GM12865 (cell line): ENCODE data around the gene FOXL2NB.

Experiments used
- DNase-seq: peaks from one replicate; pipeline ENCODE4 v3.0.0; 2010; ENCODE audit warnings: low read depth
- H3K4me3 ChIP-seq: 2 replicates; pipeline ENCODE4 v1.5.1; 2011; ENCODE audit warnings: mild to moderate bottlenecking, low read depth, low read length, control low read depth
- CTCF ChIP-seq: IDR thresholded peaks from 2 replicates; pipeline ENCODE4 v1.5.1; 2011; ENCODE audit warnings: low read length, control low read depth, low read depth, inconsistent platforms; ENCODE audit not compliant: insufficient read depth; ENCODE audit errors: missing control alignments

Gene FOXL2NB

GRCh38 chr3:138946663-138947494, at the start of gene FOXL2NB, which contains the start of gene FOXL2:
Gene FOXL2NB (plus strand): TSS chr3:138947217. CDS start chr3:138947365, 148 bp downstream.
Gene FOXL2 (minus strand): TSS chr3:138947137. CDS start chr3:138946722, 415 bp downstream.
- TF ChIP-seq CTCF, result no peak
- no peak for DNase-seq
- no peak within 1 kb of the TSS for H3K4me3 ChIP-seq

GRCh38 chr3:138898301-138898700, 48.7 kb upstream of the FOXL2NB start:
- no peak overlapping the region for H3K4me3 ChIP-seq
- TF ChIP-seq CTCF, result no peak
- no peak for DNase-seq

GRCh38 chr3:138898708-138899107, 48.3 kb upstream of the FOXL2NB start:
- H3K4me3 ChIP-seq, result no peak overlapping the region
- TF ChIP-seq CTCF, result no peak
- no peak for DNase-seq

GRCh38 chr3:138899351-138899991, 47.5 kb upstream of the FOXL2NB start:
- no peak overlapping the region for H3K4me3 ChIP-seq
- DNase-seq, result no peak
- TF ChIP-seq CTCF, result no peak

GRCh38 chr3:138901567-138901966, 45.5 kb upstream of the FOXL2NB start:
- no peak for DNase-seq
- no peak overlapping the region for H3K4me3 ChIP-seq
- no peak for TF ChIP-seq CTCF

- no peak for DNase-seq
Measured at GRCh38 chr3:138902171-138902570, 44.8 kb upstream of the FOXL2NB start.

More at GRCh38 chr3:138902171-138902570, 44.8 kb upstream of the FOXL2NB start:
- no peak overlapping the region for H3K4me3 ChIP-seq
- no peak for TF ChIP-seq CTCF
